Body of pancreas (tissue), 4 donors: Measurements from ENCODE around the gene FOSL1. TPM values are rescaled to one million over a fixed set of nuclear protein-coding genes. Genes with fewer than 3 reads are reported as not detected.

ENCODE experiments used
- ATAC-seq: fragments of 150-250 bp; one replicate; pipeline ENCODE4 v1.9.1; 2016
- DNase-seq, 4 donors: peaks; one replicate each; pipeline ENCODE4 v3.0.0-alpha.2; 2019
- H3K27ac ChIP-seq, 4 donors: fragments of 200-600 bp; sonication (generic); 1 replicate in 3 of 4; 2 replicates in 1 of 4; pipeline versions ENCODE4 v1.5.1 to v1.6.1; 2016 to 2019; ENCODE audit warnings: mild to moderate bottlenecking in 1 of 4, mixed read lengths in 1 of 4, moderate library complexity in 1 of 4
- H3K27me3 ChIP-seq, 2 donors: fragments of 200-600 bp; sonication (generic); one replicate each; pipeline ENCODE4 v1.6.0; 2016; ENCODE audit warnings: mild to moderate bottlenecking in 1 of 2
- H3K36me3 ChIP-seq, 2 donors: fragments of 200-600 bp; sonication (generic); replicated peaks in 1 of 2; 2 replicates each; pipeline ENCODE4 v1.5.1; 2016; ENCODE audit warnings: low read depth in 2 of 2; ENCODE audit not compliant: insufficient read depth in 1 of 2
- H3K4me1 ChIP-seq: fragments of 200-600 bp; sonication (generic); one replicate; pipeline ENCODE4 v1.6.0; 2016
- H3K4me3 ChIP-seq, 2 donors: fragments of 200-600 bp; sonication (generic); 1 replicate in 1 of 2; 2 replicates in 1 of 2; pipeline ENCODE4 v1.5.1; 2016 to 2019
- H3K9me3 ChIP-seq, 3 donors: fragments of 200-600 bp; sonication (generic); 1 replicate in 2 of 3; 2 replicates in 1 of 3; pipeline ENCODE4 v1.5.1; 2016
- CTCF ChIP-seq, 7 experiments: fragments of 450-650 bp in 4 of 7; fragments of 200-600 bp in 3 of 7; sonication (generic) in 3 of 7; IDR thresholded peaks; one replicate each; pipeline ENCODE4 v1.5.1; 2016 to 2019; ENCODE audit warnings: antibody characterized with exemption in 7 of 7
- POLR2A ChIP-seq, 3 donors: fragments of 450-650 bp; IDR thresholded peaks; one replicate each; pipeline ENCODE4 v1.6.1; 2016; ENCODE audit warnings: antibody characterized with exemption in 3 of 3, mild to moderate bottlenecking in 2 of 3
- WGBS, 2 donors: methylation state at CpG; one replicate each; pipeline ENCODE4 v1.1.5; 2017; 5-methylcytosine and 5-hydroxymethylcytosine counted together
- intact Hi-C: fragments of 100-400 bp; cut with DNase I; formaldehyde crosslinking; loops from one replicate; pipeline ENCODE4 v1.15.1; 2023
- total RNA-seq, 2 donors: library from RNA; depleted of rRNA; stranded (reverse); fragments of >200 nt; gene quantifications; one replicate each; pipeline ENCODE4 v1.1.0, GENCODE V29; 2016

FOSL1 gene
- total RNA-seq, 2 donors from 2014 or later, result 0.52 to 17.8 TPM

GRCh38 chr11:65880027-65880426, 20.2 kb downstream of the FOSL1 start:
- intact Hi-C loops, result loop anchor here (5.0 kb wide), 1 partner anchor 102 kb away; no protein-coding TSS in a partner anchor
- 58 to 62% methylated on average over 7 of the region's 7 CpGs for WGBS, 2 donors
- Histone ChIP-seq H3K9me3 (no peaks in the 10 kb centered on the region), H3K27ac (no peak overlapping the region), H3K4me1 (peaks cover 4% of the 10 kb centered on the region), H3K27me3 (no peaks in the 10 kb centered on the region), H3K36me3 (peaks cover 0 to 7% of the 10 kb centered on the region in 2 donors), H3K4me3 (no peak overlapping the region)
- ATAC-seq (no peak), DNase-seq (no peak)
- no peak for TF ChIP-seq CTCF (IDR thresholded peaks at IDR 0.05)
- TF ChIP-seq POLR2A (IDR thresholded peaks at IDR 0.05), result no peak

GRCh38 chr11:65879617-65880016, 20.6 kb downstream of the FOSL1 start, which contains the start of gene CTSW:
CTSW (plus strand) TSS chr11:65879837; CDS start chr11:65879855, 18 bp downstream.
- Histone ChIP-seq H3K9me3 (no peaks in the 10 kb centered on the region), H3K27me3 (no peaks in the 10 kb centered on the region), H3K4me3 (no peak within 1 kb of the TSS), H3K36me3 (peaks cover 0 to 7% of the 10 kb centered on the region in 2 donors), H3K4me1 (no peaks in the 10 kb centered on the region), H3K27ac (no peak within 1 kb of the TSS)
- TF ChIP-seq CTCF (IDR thresholded peaks at IDR 0.05) (no peak), POLR2A (IDR thresholded peaks at IDR 0.05) (no peak)
- WGBS, 2 donors, result 53 to 57% methylated on average over 7 of the region's 7 CpGs
- ATAC-seq (no peak), DNase-seq (no peak)
- intact Hi-C loops, result loop anchor here (5.0 kb wide), 1 partner anchor 103 kb away; no protein-coding TSS in a partner anchor

- Histone ChIP-seq H3K9me3 (no peaks in the 10 kb centered on the region), H3K36me3 (no peaks in the 10 kb centered on the region), H3K4me1 (peaks cover 25% of the 10 kb centered on the region), H3K27me3 (no peaks in the 10 kb centered on the region), H3K4me3 (no peak overlapping the region), H3K27ac (peak overlapping the region; percentile 68 to 81 (median 78))
- DNase-seq, result peak; percentile 95 to 98 (median 96)
- intact Hi-C loops, result no loop called here
- peak in 2 of 7 experiments; percentile 5 for TF ChIP-seq CTCF (IDR thresholded peaks at IDR 0.05)
- peak; percentile 38 to 83 (median 72) for TF ChIP-seq POLR2A (IDR thresholded peaks at IDR 0.05)
- WGBS, 2 donors, result 5 to 12% methylated on average over 33 to 53 of the region's 54 CpGs
- ATAC-seq, result peak; percentile 94
These were observed 26.7 kb downstream of the FOSL1 start for GRCh38 chr11:65873318-65874156.

- Histone ChIP-seq H3K36me3 (no peaks in the 10 kb centered on the region), H3K27me3 (no peaks in the 10 kb centered on the region), H3K4me3 (no peak within 1 kb of the TSS), H3K27ac (peak within 1 kb of the TSS; percentile 68 to 81 (median 78)), H3K4me1 (peaks cover 25% of the 10 kb centered on the region), H3K9me3 (no peaks in the 10 kb centered on the region)
- TF ChIP-seq CTCF (IDR thresholded peaks at IDR 0.05) (no peak), POLR2A (IDR thresholded peaks at IDR 0.05) (no peak)
- DNase-seq (peak in 2 of 4 donors; percentile 39 to 41), ATAC-seq (peak; percentile 16)
- intact Hi-C loops, result no loop called here
- WGBS, 2 donors, result 4 to 5% methylated on average over 9 to 19 of the region's 69 CpGs
These were observed 27.4 kb downstream of the FOSL1 start, which contains the start of gene EFEMP2 for GRCh38 chr11:65872586-65873317. EFEMP2 (minus strand) TSS chr11:65872800; CDS start chr11:65872354, 446 bp downstream.
